Stimulated activated CD4-positive, alpha-beta T cell treated with anti-CD3 and anti-CD28 coated beads, Interleukin-15, amount 100 ng/mL, for 24 hours (primary cell): Measurements from ENCODE around the gene PHAX.
"Not testable (repeated sequence)": the region's sequence is repeated elsewhere in the genome, so short reads cannot be mapped to it uniquely, and the experiment has no call there.

Experiments used
- DNase-seq: peaks from one replicate; pipeline ENCODE4 v3.0.0-alpha.2; 2020

The PHAX gene

GRCh38 chr5:126664586-126664985 lies 63.8 kb downstream of the PHAX start:
- no peak for DNase-seq

- DNase-seq, result not testable (repeated sequence)
Measured at GRCh38 chr5:126670109-126670508, 69.4 kb downstream of the PHAX start.

GRCh38 chr5:126671681-126672080 lies 70.9 kb downstream of the PHAX start:
- DNase-seq, result not testable (repeated sequence)

- no peak for DNase-seq
Measured at GRCh38 chr5:126673477-126673876, 72.7 kb downstream of the PHAX start.

- DNase-seq, result no peak
Measured at GRCh38 chr5:126674145-126674544, 73.4 kb downstream of the PHAX start.

DNA sequence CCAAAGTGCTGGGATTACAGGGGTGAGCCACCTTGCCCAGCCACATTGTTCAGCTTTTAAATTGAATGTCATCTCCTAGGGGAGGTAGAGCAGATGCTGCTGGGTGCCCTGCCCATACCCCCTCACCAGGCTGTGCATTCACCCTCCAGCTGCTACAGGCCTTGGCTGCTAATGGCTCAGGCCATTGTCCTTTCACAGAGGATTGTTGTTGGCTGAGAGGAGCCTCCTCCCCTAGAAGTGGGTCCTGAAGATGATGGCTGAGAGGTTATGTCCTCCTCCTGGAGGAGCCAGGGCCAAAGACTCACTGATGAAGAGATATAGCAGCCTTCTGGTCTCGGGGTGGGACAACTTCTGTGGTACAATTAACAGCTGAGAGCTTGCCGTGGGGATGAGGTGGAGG lies 74.6 kb downstream of the PHAX start:
- no peak for DNase-seq

- peak; percentile 70 for DNase-seq
Measured at GRCh38 chr5:126676195-126676624, 75.5 kb downstream of the PHAX start.
